HS-5 (cell line): Measurements from ENCODE around the gene SAMD4A.

Source experiments
- DNase-seq: peaks from one replicate; pipeline ENCODE4 v3.0.0-alpha.2; 2012; ENCODE audit warnings: low read depth

The SAMD4A gene

GRCh38 chr14:54565785-54566409 lies 1.0 kb upstream of the SAMD4A start:
- DNase-seq = no peak

GRCh38 chr14:54567224-54567638 lies 303 bp downstream of the SAMD4A start:
- no peak for DNase-seq

- DNase-seq = no peak
Observed at GRCh38 chr14:54567639-54568561, 972 bp downstream of the SAMD4A start.

GRCh38 chr14:54568821-54569595 lies 2.1 kb downstream of the SAMD4A start:
- no peak for DNase-seq

GRCh38 chr14:54570047-54570446 lies 3.1 kb downstream of the SAMD4A start:
- DNase-seq = no peak

- DNase-seq = peak; percentile 88
Observed at GRCh38 chr14:54570631-54571415, 3.9 kb downstream of the SAMD4A start.

GRCh38 chr14:54572316-54572715 lies 5.4 kb downstream of the SAMD4A start:
- no peak for DNase-seq

- no peak for DNase-seq
Observed at GRCh38 chr14:54574528-54574927, 7.6 kb downstream of the SAMD4A start.

GRCh38 chr14:54577494-54577893 lies 10.6 kb downstream of the SAMD4A start:
- no peak for DNase-seq

- DNase-seq = no peak
Observed at GRCh38 chr14:54577977-54578376, 11.0 kb downstream of the SAMD4A start.

GRCh38 chr14:54579621-54580020 lies 12.7 kb downstream of the SAMD4A start:
- DNase-seq = no peak

GRCh38 chr14:54580933-54581332 lies 14.0 kb downstream of the SAMD4A start:
- DNase-seq = no peak

- no peak for DNase-seq
Observed at GRCh38 chr14:54582334-54582733, 15.4 kb downstream of the SAMD4A start.

GRCh38 chr14:54584097-54584496 lies 17.2 kb downstream of the SAMD4A start:
- no peak for DNase-seq

- no peak for DNase-seq
Observed at GRCh38 chr14:54585214-54585613, 18.3 kb downstream of the SAMD4A start.

GRCh38 chr14:54589076-54589475 lies 22.1 kb downstream of the SAMD4A start:
- DNase-seq = no peak

GRCh38 chr14:54589843-54590242 lies 22.9 kb downstream of the SAMD4A start:
- DNase-seq = no peak

- no peak for DNase-seq
Observed at GRCh38 chr14:54590481-54590880, 23.6 kb downstream of the SAMD4A start.

GRCh38 chr14:54591461-54591860 lies 24.5 kb downstream of the SAMD4A start:
- no peak for DNase-seq

GRCh38 chr14:54591866-54592265 lies 24.9 kb downstream of the SAMD4A start:
- no peak for DNase-seq

- no peak for DNase-seq
Observed at GRCh38 chr14:54593860-54594259, 26.9 kb downstream of the SAMD4A start.

- DNase-seq = no peak
Observed at GRCh38 chr14:54594537-54594936, 27.6 kb downstream of the SAMD4A start.
